K562 (cell line): ENCODE results near the gene PPP1R13B. TPM values are rescaled to one million over a fixed set of nuclear protein-coding genes. Genes with fewer than 3 reads are reported as not detected.

Experiments
- ATAC-seq: fragments of 200-7000 bp; cut with Tn5 transposase; 3 replicates; pipeline ENCODE4 v1.9.1; 2020; ENCODE audit warnings: moderate library complexity
- BruUV-seq: library from RNA; stranded (reverse); fragments of 400-500 nt; replicated peaks from 2 replicates; lab custom pipeline; 2021; lab: Mats Ljungman, UMichigan
- CTCF ChIA-PET: fragments of 300-600 bp; formaldehyde crosslinking; extraction: SDS; loops from one replicate; lab custom pipeline; 2021; ENCODE audit warnings: low intra/inter-chr PET ratio; lab: Yijun Ruan, JAX
- POLR2A ChIA-PET: fragments of 300-600, 350-650 bp; sonication (Branson Sonifier 250); formaldehyde crosslinking; extraction: SDS; loops from one replicate; lab custom pipeline; 2021; ENCODE audit warnings: antibody characterized with exemption, inconsistent platforms; lab: Yijun Ruan, JAX
- DNase-seq, 4 experiments: peaks; one replicate each; pipeline versions ENCODE4 v3.0.0 to v3.0.0-alpha.2; 2011 to 2018; ENCODE audit warnings: low spot score in 3 of 4, mixed read lengths in 3 of 4; ENCODE audit errors: extremely low read depth in 1 of 4
- FAIRE-seq: peaks from 2 replicates; lab custom pipeline; 2011; peaks lifted over from hg19 to GRCh38; lab: Jason Lieb, UNC
- H2AFZ ChIP-seq: 2 replicates; pipeline ENCODE4 v1.6.0; 2011; ENCODE audit warnings: low read depth, low read length, control low read depth, inconsistent platforms
- H3K27ac ChIP-seq: fragments of 200-600 bp; 3 replicates; pipeline ENCODE4 v1.8.0; 2011; ENCODE audit warnings: low read depth, mild to moderate bottlenecking, control low read depth, inconsistent platforms, low read length, moderate library complexity, mixed read lengths; ENCODE audit errors: extremely low read depth
- H3K27me3 ChIP-seq, 2 experiments: fragments of 300-600 bp in 1 of 2; 2 replicates in 1 of 2; 3 replicates in 1 of 2; pipeline versions ENCODE4 v1.6.0 to v1.8.0; 2011; ENCODE audit warnings: inconsistent platforms in 2 of 2, low read length in 2 of 2, mild to moderate bottlenecking in 1 of 2, mixed read lengths in 1 of 2, moderate library complexity in 1 of 2; ENCODE audit not compliant: control insufficient read depth in 2 of 2, insufficient read depth in 2 of 2
- H3K36me3 ChIP-seq: fragments of 300-600 bp; 3 replicates; pipeline ENCODE4 v1.8.0; 2011; ENCODE audit warnings: mild to moderate bottlenecking, low read length, inconsistent platforms; ENCODE audit not compliant: control insufficient read depth, insufficient read depth
- H3K4me1 ChIP-seq, 2 experiments: fragments of 200-600 bp in 1 of 2; replicated peaks in 1 of 2; 2 replicates in 1 of 2; 3 replicates in 1 of 2; pipeline versions ENCODE4 v1.5.1 to v1.8.0; 2011; ENCODE audit warnings: inconsistent platforms in 2 of 2, low read length in 2 of 2, mild to moderate bottlenecking in 1 of 2, mixed read lengths in 1 of 2, moderate library complexity in 1 of 2; ENCODE audit not compliant: control insufficient read depth in 2 of 2, insufficient read depth in 2 of 2
- H3K4me2 ChIP-seq: 2 replicates; pipeline ENCODE4 v1.6.1; 2011; ENCODE audit warnings: low read length, control low read depth, inconsistent platforms, mixed read lengths; ENCODE audit not compliant: insufficient read depth
- H3K4me3 ChIP-seq: fragments of 200-600 bp; sonication (generic), shearing (Covaris generic); 2 replicates; pipeline ENCODE4 v1.5.1; 2016; ENCODE audit warnings: control low read depth, inconsistent platforms
- H3K79me2 ChIP-seq: fragments of 200-600 bp; 3 replicates; pipeline ENCODE4 v1.8.0; 2011; ENCODE audit warnings: low read length, inconsistent platforms; ENCODE audit not compliant: control insufficient read depth, insufficient read depth
- H3K9ac ChIP-seq, 2 experiments: 2 replicates each; pipeline versions ENCODE4 v1.6.0 to v1.6.1; 2011; ENCODE audit warnings: low read depth in 2 of 2, low read length in 2 of 2, control low read depth in 1 of 2, inconsistent platforms in 1 of 2, mild to moderate bottlenecking in 1 of 2, mixed read lengths in 1 of 2; ENCODE audit not compliant: insufficient read depth in 1 of 2
- H3K9me1 ChIP-seq: one replicate; pipeline ENCODE4 v1.6.0; 2011; ENCODE audit warnings: inconsistent platforms, mild to moderate bottlenecking, low read length, moderate library complexity; ENCODE audit not compliant: control insufficient read depth, insufficient read depth
- H3K9me3 ChIP-seq: replicated peaks from 2 replicates; pipeline ENCODE4 v1.5.1; 2011; ENCODE audit warnings: low read depth, low read length, inconsistent platforms; ENCODE audit not compliant: control insufficient read depth, insufficient read depth
- H4K20me1 ChIP-seq: replicated peaks from 2 replicates; pipeline ENCODE4 v1.6.1; 2011; ENCODE audit warnings: low read length, inconsistent platforms, mixed read lengths; ENCODE audit not compliant: control insufficient read depth, insufficient read depth
- BRD4 ChIP-seq: fragments of 200-600 bp; sonication (generic); IDR thresholded peaks from 2 replicates; pipeline ENCODE4 v1.6.1; 2017; ENCODE audit warnings: inconsistent platforms
- ETS2 ChIP-seq: IDR thresholded peaks from 2 replicates; pipeline ENCODE4 v1.6.1; 2016; ENCODE audit warnings: borderline replicate concordance, missing genetic modification characterization, mild to moderate bottlenecking, moderate library complexity, missing compliant biosample characterization; ENCODE audit not compliant: poor library complexity, severe bottlenecking
- HMGXB4 ChIP-seq: sonication (generic); formaldehyde crosslinking; IDR thresholded peaks from 2 replicates; pipeline ENCODE4 v1.8.1; 2023; ENCODE audit warnings: mild to moderate bottlenecking, missing genetic modification reagents
- MBD2 ChIP-seq: sonication (generic); IDR thresholded peaks from 2 replicates; pipeline ENCODE4 v1.6.1; 2016; ENCODE audit warnings: low read depth, borderline replicate concordance
- NFE2 ChIP-seq: IDR thresholded peaks from 2 replicates; pipeline ENCODE4 v1.6.1; 2014; ENCODE audit warnings: antibody characterized with exemption, low read depth
- NR1H2 ChIP-seq: sonication (generic); formaldehyde crosslinking; IDR thresholded peaks from 2 replicates; pipeline ENCODE4 v1.4.0; 2020; ENCODE audit warnings: mild to moderate bottlenecking, missing genetic modification reagents
- RBBP5 ChIP-seq: fragments of 200-600 bp; sonication (generic); IDR thresholded peaks from 2 replicates; pipeline ENCODE4 v1.6.1; 2012; ENCODE audit warnings: borderline replicate concordance, mild to moderate bottlenecking, low read length, control low read depth, inconsistent platforms; ENCODE audit not compliant: insufficient read depth, poor library complexity, severe bottlenecking
- THAP12 ChIP-seq: fragments of 250-450 bp; sonication (Bioruptor Pico); IDR thresholded peaks from 2 replicates; pipeline ENCODE4 v1.9.0; 2021; ENCODE audit warnings: mild to moderate bottlenecking, inconsistent platforms
- ZBTB33 ChIP-seq: sonication (generic); formaldehyde crosslinking; IDR thresholded peaks from 2 replicates; pipeline ENCODE4 v1.8.1; 2023; ENCODE audit warnings: mild to moderate bottlenecking, missing genetic modification reagents
- ZNF699 ChIP-seq: fragments of 250-450 bp; sonication (Bioruptor Pico); IDR thresholded peaks from 2 replicates; pipeline ENCODE4 v1.8.0; 2021; ENCODE audit warnings: mild to moderate bottlenecking, moderate library complexity; ENCODE audit not compliant: insufficient replicate concordance
- WGBS: fragments of 100-300 bp; shearing (Covaris generic); methylation state at CpG from one replicate; pipeline ENCODE4 v1.1.6; 2016; ENCODE audit warnings: low coverage, mixed read lengths; ENCODE audit not compliant: insufficient coverage; ENCODE audit errors: missing lambda C conversion rate; 5-methylcytosine and 5-hydroxymethylcytosine counted together
- in situ Hi-C: fragments of 300-500 bp; cut with MboI; formaldehyde crosslinking; loops from 4 replicates; pipeline ENCODE4 v1.15.0; 2018; ENCODE audit warnings: inconsistent platforms, mixed read lengths
- intact Hi-C: fragments of 100-400 bp; cut with micrococcal nuclease; formaldehyde crosslinking; loops from 2 replicates; pipeline ENCODE4 v1.14.2; 2022
- polyA plus RNA-seq, 8 experiments: library from polyadenylated mRNA; depleted of rRNA in 4 of 8; stranded (reverse) in 5 of 8; unstranded in 3 of 8; fragments of >200 nt; fragmentation: Nextera tagmentation in 2 of 8; fragmentation: Illumina TruSeq in 1 of 8; extraction: Ambion mirVana in 2 of 8; extraction: Trizol in 1 of 8; gene quantifications; 2 replicates each; pipeline versions ENCODE4 v1.2.1 to v1.2.3, GENCODE V29; 2011 to 2014; ENCODE audit warnings: inconsistent platforms in 1 of 8, missing spikeins in 1 of 8
- total RNA-seq, 7 experiments: library from RNA; depleted of rRNA in 6 of 7; stranded (reverse); fragments of >200 nt in 6 of 7; fragmentation: Illumina TruSeq in 2 of 7; extraction: Trizol in 2 of 7; gene quantifications; 2 replicates each; pipeline versions ENCODE4 v1.2.1 to v1.2.3, GENCODE V29; 2011 to 2021; ENCODE audit warnings: low replicate concordance in 1 of 7

The PPP1R13B gene
- total and polyA plus RNA-seq, 9 of the 15 experiments (the other 6 are each of a cell fraction or from before 2014, with no cell fraction given): 0.03 to 1.7 (median 0.15) TPM

- TF ChIP-seq THAP12 (CRISPR knock-in tag) (no peak), RBBP5 (no peak)
Measured at GRCh38 chr14:103723748-103724081, 123.7 kb downstream of the PPP1R13B start (continued).

GRCh38 chr14:103721334-103722120 lies 125.8 kb downstream of the PPP1R13B start:
- TF ChIP-seq HMGXB4: no peak
- TF ChIP-seq BRD4: no peak
- no peak for TF ChIP-seq ETS2 (tag)
- TF ChIP-seq ZBTB33 (CRISPR knock-in tag): 0 out of 2 replicates have a peak, but pooled peaks have one; percentile 15
- no peak for TF ChIP-seq NR1H2 (CRISPR knock-in tag)
- no peak for TF ChIP-seq NFE2
- TF ChIP-seq ZNF699 (CRISPR knock-in tag): no peak
- no peak for TF ChIP-seq MBD2
- Histone ChIP-seq H3K4me2 (no peak overlapping the region), H3K27me3 (no peaks in the 10 kb centered on the region), H3K9me3 (no peaks in the 10 kb centered on the region), H2AFZ (no peak overlapping the region), H3K36me3 (peaks cover 35% of the 10 kb centered on the region; the same call in 2 of the 3 replicates), H3K9me1 (no peaks in the 10 kb centered on the region), H3K4me1 (peaks cover 18 to 48% of the 10 kb centered on the region in 2 experiments; a peak in 4 of 5 replicates), H3K9ac (no peak overlapping the region; a peak in 1 of 4 replicates), H3K4me3 (no peak overlapping the region), H3K27ac (no peak overlapping the region), H4K20me1 (0 out of 2 replicates have a peak, but pooled peaks cover 5% of the 10 kb centered on the region), H3K79me2 (peaks cover 82% of the 10 kb centered on the region)
- ChIA-PET POLR2A (interaction anchor here (0.7 kb wide), 1 partner anchor 15 kb away, joined by 3 read pairs; no protein-coding TSS in a partner anchor), CTCF (no interaction called here)
- intact Hi-C loops (no loop called here), in situ Hi-C loops (no loop called here)
- ATAC-seq: no peak
- no TSS peak for BruUV-seq
- DNase-seq: no peak
- FAIRE-seq: no peak
- 92% methylated on average over 21 of the region's 26 CpGs for WGBS
